Fibroblast of mammary gland (primary cell): ENCODE measurements around the gene GUCY1B1.

Experiments
- DNase-seq: peaks from one replicate; pipeline ENCODE4 v3.0.0-alpha.2; 2010; ENCODE audit warnings: low read depth
- H3K4me3 ChIP-seq: 2 replicates; pipeline ENCODE4 v1.5.1; 2011; ENCODE audit warnings: low read depth, mild to moderate bottlenecking, low read length, moderate library complexity; ENCODE audit not compliant: control insufficient read depth
- TF ChIP-seq, protein P1 (sequence below): conservative IDR thresholded peaks from 2 replicates; pipeline ENCODE4 v1.5.1; 2011; ENCODE audit warnings: low read depth, low read length, inconsistent platforms; ENCODE audit not compliant: control insufficient read depth, insufficient read depth

The GUCY1B1 gene

GRCh38 chr4:155855897-155856296, 97.1 kb downstream of the GUCY1B1 start:
- TF ChIP-seq, protein P1, sequence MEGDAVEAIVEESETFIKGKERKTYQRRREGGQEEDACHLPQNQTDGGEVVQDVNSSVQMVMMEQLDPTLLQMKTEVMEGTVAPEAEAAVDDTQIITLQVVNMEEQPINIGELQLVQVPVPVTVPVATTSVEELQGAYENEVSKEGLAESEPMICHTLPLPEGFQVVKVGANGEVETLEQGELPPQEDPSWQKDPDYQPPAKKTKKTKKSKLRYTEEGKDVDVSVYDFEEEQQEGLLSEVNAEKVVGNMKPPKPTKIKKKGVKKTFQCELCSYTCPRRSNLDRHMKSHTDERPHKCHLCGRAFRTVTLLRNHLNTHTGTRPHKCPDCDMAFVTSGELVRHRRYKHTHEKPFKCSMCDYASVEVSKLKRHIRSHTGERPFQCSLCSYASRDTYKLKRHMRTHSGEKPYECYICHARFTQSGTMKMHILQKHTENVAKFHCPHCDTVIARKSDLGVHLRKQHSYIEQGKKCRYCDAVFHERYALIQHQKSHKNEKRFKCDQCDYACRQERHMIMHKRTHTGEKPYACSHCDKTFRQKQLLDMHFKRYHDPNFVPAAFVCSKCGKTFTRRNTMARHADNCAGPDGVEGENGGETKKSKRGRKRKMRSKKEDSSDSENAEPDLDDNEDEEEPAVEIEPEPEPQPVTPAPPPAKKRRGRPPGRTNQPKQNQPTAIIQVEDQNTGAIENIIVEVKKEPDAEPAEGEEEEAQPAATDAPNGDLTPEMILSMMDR = no peak
- no peak for DNase-seq
- no peak overlapping the region for H3K4me3 ChIP-seq
